Caco-2 (cell line): Measurements from ENCODE around the gene PEAK3. TPM values are rescaled to one million over a fixed set of nuclear protein-coding genes. Genes with fewer than 3 reads are reported as not detected.

Experiments
- BruUV-seq: library from RNA; stranded (reverse); fragments of 400-500 nt; replicated peaks from 2 replicates; lab custom pipeline; 2021; lab: Mats Ljungman, UMichigan
- CTCF ChIA-PET: fragments of 300-600 bp; sonication (Branson Sonifier 250); formaldehyde crosslinking; loops from one replicate; lab custom pipeline; 2022; ENCODE audit warnings: antibody characterized with exemption; lab: Charles Lee
- POLR2A ChIA-PET: fragments of 300-600 bp; sonication (Branson Sonifier 250); formaldehyde crosslinking; loops from one replicate; lab custom pipeline; 2022; ENCODE audit warnings: antibody characterized with exemption; lab: Charles Lee
- DNase-seq, 2 experiments: peaks; one replicate each; pipeline versions ENCODE4 v3.0.0 to v3.0.0-alpha.2; 2020 to 2022
- H3K27me3 ChIP-seq: replicated peaks from 2 replicates; pipeline ENCODE4 v1.6.0; 2011; ENCODE audit warnings: low read length; ENCODE audit not compliant: control insufficient read depth, insufficient read depth
- H3K36me3 ChIP-seq: 2 replicates; pipeline ENCODE4 v1.5.1; 2011; ENCODE audit warnings: low read length; ENCODE audit not compliant: control insufficient read depth, insufficient read depth
- H3K4me1 ChIP-seq: fragments of 250-450 bp; sonication (Bioruptor Pico); 2 replicates; pipeline ENCODE4 v1.5.1; 2020; ENCODE audit warnings: mild to moderate bottlenecking
- H3K4me3 ChIP-seq: 2 replicates; pipeline ENCODE4 v1.5.1; 2011; ENCODE audit warnings: low read depth, mild to moderate bottlenecking, control low read depth, low read length
- H3K9me3 ChIP-seq: fragments of 250-450 bp; sonication (Bioruptor Pico); 2 replicates; pipeline ENCODE4 v1.5.1; 2020; ENCODE audit warnings: mild to moderate bottlenecking, moderate library complexity
- H3K27ac Mint-ChIP-seq: one replicate; pipeline ENCODE4 v1.8.0; 2022; ENCODE audit warnings: mixed read lengths; ENCODE audit not compliant: unreplicated experiment
- H3K27me3 Mint-ChIP-seq: one replicate; pipeline ENCODE4 v1.8.0; 2022; ENCODE audit warnings: mixed read lengths; ENCODE audit not compliant: insufficient read depth, unreplicated experiment
- H3K36me3 Mint-ChIP-seq: one replicate; pipeline ENCODE4 v1.8.0; 2022; ENCODE audit warnings: mild to moderate bottlenecking, mixed read lengths; ENCODE audit not compliant: insufficient read depth, unreplicated experiment
- H3K4me1 Mint-ChIP-seq: one replicate; pipeline ENCODE4 v1.8.0; 2022; ENCODE audit warnings: low read depth, mixed read lengths; ENCODE audit not compliant: unreplicated experiment
- H3K4me3 Mint-ChIP-seq: one replicate; pipeline ENCODE4 v1.8.0; 2022; ENCODE audit warnings: mild to moderate bottlenecking, moderate library complexity, mixed read lengths; ENCODE audit not compliant: unreplicated experiment
- H3K9me3 Mint-ChIP-seq: one replicate; pipeline ENCODE4 v1.8.0; 2022; ENCODE audit warnings: mixed read lengths; ENCODE audit not compliant: unreplicated experiment
- intact Hi-C: fragments of 100-400 bp; cut with micrococcal nuclease; formaldehyde crosslinking; loops from one replicate; pipeline ENCODE4 v1.10.0; 2022; ENCODE audit not compliant: unreplicated experiment
- total RNA-seq: library from RNA; stranded (reverse); gene quantifications from 2 replicates; pipeline ENCODE4 v1.2.3, GENCODE V29; 2022
- TF ChIP-seq, protein P1 (sequence below), 2 experiments: fragments of 200-600 bp in 1 of 2; IDR thresholded peaks; 1 replicate in 1 of 2; 2 replicates in 1 of 2; pipeline versions ENCODE4 v1.5.1 to v1.8.0; 2011 to 2022; ENCODE audit warnings: antibody characterized with exemption in 1 of 2, control low read depth in 1 of 2, inconsistent platforms in 1 of 2, low read depth in 1 of 2, low read length in 1 of 2, mild to moderate bottlenecking in 1 of 2, moderate library complexity in 1 of 2; ENCODE audit not compliant: insufficient read depth in 1 of 2, severe bottlenecking in 1 of 2, unreplicated experiment in 1 of 2

The PEAK3 gene
- total RNA-seq, 1 experiment from 2014 or later = not detected

DNA sequence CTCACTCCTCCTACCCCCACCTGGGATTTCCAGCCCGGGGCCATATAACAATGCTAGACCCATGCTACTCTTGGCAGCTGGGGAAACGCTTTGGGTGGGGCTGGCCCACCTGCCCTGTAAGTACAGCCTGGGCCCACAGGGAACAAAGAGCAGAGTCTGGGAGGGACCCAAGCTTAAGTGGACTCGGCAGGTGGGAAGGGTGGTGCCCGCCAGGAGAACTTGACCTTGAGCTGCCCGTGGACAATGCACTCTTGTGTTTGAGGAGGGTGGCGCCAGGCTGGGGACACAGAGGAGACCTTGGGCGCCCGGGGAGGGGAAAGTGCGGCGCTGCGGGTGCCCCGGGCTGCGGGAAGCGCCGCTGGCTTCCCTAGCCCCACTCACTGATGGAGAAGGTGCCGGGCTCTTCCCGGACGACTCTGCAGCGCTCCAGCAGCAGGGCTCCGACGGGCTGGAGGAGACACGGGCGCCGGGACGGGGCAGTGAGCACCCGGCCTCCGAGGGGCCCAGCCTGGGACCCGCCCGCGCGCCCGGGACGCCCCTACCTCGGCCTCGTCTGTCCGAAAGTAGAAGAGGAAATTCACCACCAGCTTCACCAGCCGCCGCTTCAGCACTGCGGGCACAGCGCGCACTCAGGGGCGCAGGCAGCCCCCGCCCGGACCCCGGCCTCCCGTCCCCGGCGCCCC lies 46.5 kb downstream of the PEAK3 start:
- peak in 1 of 2 experiments; percentile 39 for DNase-seq
- CTCF ChIA-PET = interaction anchor here (0.5 to 1.0 kb wide), 8 partner anchors 23 to 221 kb away, joined by 3 to 5 read pairs (median 4); partner anchors contain the start of gene LMNB2
- H3K36me3 Mint-ChIP-seq = peaks cover 85% of the 10 kb centered on the region

DNA sequence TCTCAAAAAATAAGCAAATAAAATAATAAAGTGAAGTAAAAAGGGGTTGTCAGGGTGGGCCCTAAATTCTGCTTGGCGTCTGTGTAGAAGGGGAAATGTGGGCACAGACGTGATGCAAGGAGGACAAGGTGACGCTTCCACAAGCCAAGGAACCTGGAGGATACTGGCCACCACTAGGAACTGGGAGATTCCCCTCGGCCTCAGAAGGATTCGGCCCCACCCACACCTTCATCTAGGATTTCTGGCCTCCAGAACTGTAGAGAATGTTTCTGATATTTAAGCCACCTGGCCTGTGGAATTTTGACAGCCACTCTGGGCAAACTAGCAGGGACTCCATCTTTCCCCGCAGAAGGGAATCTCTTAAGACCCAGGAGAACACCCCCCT lies 47.0 kb downstream of the PEAK3 start:
- ChIA-PET CTCF (no interaction called here), POLR2A (no interaction called here)
- no peaks in the 10 kb centered on the region for H3K27me3 ChIP-seq
- DNase-seq = no peak
- no peaks in the 10 kb centered on the region for H3K9me3 ChIP-seq
- Mint-ChIP-seq H3K27ac (peak overlapping the region; percentile 95), H3K27me3 (no peaks in the 10 kb centered on the region), H3K4me1 (peaks cover 13% of the 10 kb centered on the region), H3K4me3 (peak overlapping the region; percentile 84), H3K36me3 (peaks cover 87% of the 10 kb centered on the region), H3K9me3 (no peaks in the 10 kb centered on the region)
- peaks cover 13% of the 10 kb centered on the region for H3K4me1 ChIP-seq
- intact Hi-C loops = loop anchor here (5.0 kb wide), 1 partner anchor 82 kb away; no protein-coding TSS in a partner anchor
- H3K36me3 ChIP-seq = no peaks in the 10 kb centered on the region
- H3K4me3 ChIP-seq = peak overlapping the region; percentile 65
- no TSS peak for BruUV-seq
- TF ChIP-seq, protein P1, sequence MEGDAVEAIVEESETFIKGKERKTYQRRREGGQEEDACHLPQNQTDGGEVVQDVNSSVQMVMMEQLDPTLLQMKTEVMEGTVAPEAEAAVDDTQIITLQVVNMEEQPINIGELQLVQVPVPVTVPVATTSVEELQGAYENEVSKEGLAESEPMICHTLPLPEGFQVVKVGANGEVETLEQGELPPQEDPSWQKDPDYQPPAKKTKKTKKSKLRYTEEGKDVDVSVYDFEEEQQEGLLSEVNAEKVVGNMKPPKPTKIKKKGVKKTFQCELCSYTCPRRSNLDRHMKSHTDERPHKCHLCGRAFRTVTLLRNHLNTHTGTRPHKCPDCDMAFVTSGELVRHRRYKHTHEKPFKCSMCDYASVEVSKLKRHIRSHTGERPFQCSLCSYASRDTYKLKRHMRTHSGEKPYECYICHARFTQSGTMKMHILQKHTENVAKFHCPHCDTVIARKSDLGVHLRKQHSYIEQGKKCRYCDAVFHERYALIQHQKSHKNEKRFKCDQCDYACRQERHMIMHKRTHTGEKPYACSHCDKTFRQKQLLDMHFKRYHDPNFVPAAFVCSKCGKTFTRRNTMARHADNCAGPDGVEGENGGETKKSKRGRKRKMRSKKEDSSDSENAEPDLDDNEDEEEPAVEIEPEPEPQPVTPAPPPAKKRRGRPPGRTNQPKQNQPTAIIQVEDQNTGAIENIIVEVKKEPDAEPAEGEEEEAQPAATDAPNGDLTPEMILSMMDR (IDR thresholded peaks at IDR 0.05; ENCODE audit: insufficient read depth in 1 of 2, low read depth in 1 of 2, low read length in 1 of 2, severe bottlenecking in 1 of 2, unreplicated experiment in 1 of 2) = no peak

More for the DNA sequence above, 46.5 kb downstream of the PEAK3 start:
- H3K4me1 ChIP-seq = peaks cover 17% of the 10 kb centered on the region
- H3K27ac Mint-ChIP-seq = peak overlapping the region; percentile 95
- H3K4me1 Mint-ChIP-seq = peaks cover 17% of the 10 kb centered on the region
- H3K27me3 Mint-ChIP-seq = no peaks in the 10 kb centered on the region
- intact Hi-C loops = loop anchor here (1.0 to 5.0 kb wide), 5 partner anchors 33 to 192 kb away; partner anchors contain the start of gene TIMM13
- H3K4me3 Mint-ChIP-seq = peak overlapping the region; percentile 84
- no TSS peak for BruUV-seq
- TF ChIP-seq, protein P1 (IDR thresholded peaks at IDR 0.05; ENCODE audit: insufficient read depth in 1 of 2, low read depth in 1 of 2, low read length in 1 of 2, severe bottlenecking in 1 of 2, unreplicated experiment in 1 of 2) = no peak
- H3K36me3 ChIP-seq = no peaks in the 10 kb centered on the region
- POLR2A ChIA-PET = interaction anchor here (0.6 to 0.7 kb wide), 2 partner anchors 93 to 192 kb away, joined by 3 to 5 read pairs; partner anchors contain the start of gene LSM7
- no peaks in the 10 kb centered on the region for H3K9me3 Mint-ChIP-seq
- peak overlapping the region; percentile 65 for H3K4me3 ChIP-seq
- no peaks in the 10 kb centered on the region for H3K9me3 ChIP-seq
- no peaks in the 10 kb centered on the region for H3K27me3 ChIP-seq

DNA sequence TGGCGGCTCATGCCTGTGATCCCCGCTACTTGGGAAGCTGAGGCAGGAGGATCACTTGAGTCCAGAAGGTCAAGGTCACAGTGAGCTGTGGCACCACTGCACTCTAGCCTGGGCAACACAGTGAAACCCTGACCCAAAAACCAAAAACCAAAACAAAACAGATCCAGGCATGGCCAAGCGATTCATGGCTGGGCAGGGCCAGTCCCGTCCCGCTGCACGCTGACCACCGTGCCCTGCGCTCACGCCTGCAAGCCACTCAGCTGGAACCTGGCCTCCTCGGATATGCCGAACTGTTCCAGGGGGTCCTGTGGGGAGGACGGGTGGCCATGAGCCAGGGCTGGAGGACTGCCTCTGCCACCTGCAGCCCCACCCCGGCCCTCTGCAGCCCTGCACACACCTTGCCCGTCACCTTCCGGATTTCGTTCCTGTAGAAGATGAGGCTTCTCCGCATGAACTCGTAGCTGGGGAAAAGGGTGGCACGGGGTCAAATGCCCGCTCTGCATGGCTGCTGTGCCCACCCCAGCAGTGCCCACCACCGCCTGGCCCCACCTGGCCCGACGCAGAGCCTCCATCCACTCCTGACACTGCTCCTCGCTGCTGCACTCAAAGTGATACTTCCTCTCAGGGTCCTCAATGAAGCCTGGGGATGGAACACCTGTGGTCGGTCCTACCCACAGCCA lies 48.2 kb downstream of the PEAK3 start:
- Histone ChIP-seq H3K27me3 (no peaks in the 10 kb centered on the region), H3K9me3 (no peaks in the 10 kb centered on the region), H3K4me3 (no peak overlapping the region), H3K36me3 (no peaks in the 10 kb centered on the region; the same call in 1 of the 2 replicates), H3K4me1 (peaks cover 12% of the 10 kb centered on the region)
- DNase-seq = no peak
- Mint-ChIP-seq H3K4me3 (peak overlapping the region; percentile 84), H3K9me3 (no peaks in the 10 kb centered on the region), H3K4me1 (peaks cover 5% of the 10 kb centered on the region), H3K27me3 (no peaks in the 10 kb centered on the region), H3K27ac (no peak overlapping the region), H3K36me3 (peaks cover 87% of the 10 kb centered on the region)
- TF ChIP-seq, protein P1 (IDR thresholded peaks at IDR 0.05; ENCODE audit: insufficient read depth in 1 of 2, low read depth in 1 of 2, low read length in 1 of 2, severe bottlenecking in 1 of 2, unreplicated experiment in 1 of 2) = no peak
- POLR2A ChIA-PET = no interaction called here
- intact Hi-C loops = no loop called here
- BruUV-seq = no TSS peak
- CTCF ChIA-PET = interaction anchor here (1.4 kb wide), 1 partner anchor 78 kb away, joined by 5 read pairs; no protein-coding TSS in a partner anchor
